H1 (cell line): ENCODE measurements around the gene ARHGAP32. TPM values are rescaled to one million over a fixed set of nuclear protein-coding genes. Genes with fewer than 3 reads are reported as not detected.
A peak's percentile ranks its signal among the peaks of the same experiment; 100 is the strongest.

ENCODE experiments used
- BACH1 ChIP-seq: IDR thresholded peaks from 2 replicates; pipeline ENCODE4 v1.6.1; 2012; ENCODE audit warnings: low read length, improper control_type of control experiment
- CREB1 ChIP-seq: IDR thresholded peaks from 2 replicates; pipeline ENCODE4 v1.6.1; 2012; ENCODE audit warnings: inconsistent platforms
- RAD21 ChIP-seq, 2 experiments: IDR thresholded peaks in 1 of 2; conservative IDR thresholded peaks in 1 of 2; 2 replicates each; pipeline ENCODE4 v1.6.1; 2011; ENCODE audit warnings: low read depth in 2 of 2, low read length in 2 of 2, improper control_type of control experiment in 1 of 2, inconsistent platforms in 1 of 2, mild to moderate bottlenecking in 1 of 2, moderate library complexity in 1 of 2
- SP1 ChIP-seq: IDR thresholded peaks from 2 replicates; pipeline ENCODE4 v1.6.1; 2011; ENCODE audit warnings: low read depth, low read length
- TAF7 ChIP-seq: optimal IDR thresholded peaks from 2 replicates; pipeline ENCODE3; 2011; ENCODE audit warnings: low read depth, mild to moderate bottlenecking, inconsistent platforms, low read length, moderate library complexity, borderline replicate concordance
- polyA plus RNA-seq, 7 experiments: library from polyadenylated mRNA; depleted of rRNA in 3 of 7; stranded (reverse) in 5 of 7; unstranded in 2 of 7; fragments of >200 nt in 5 of 7; fragments of 200-250 nt in 2 of 7; gene quantifications; 1 replicate in 5 of 7; 2 replicates in 1 of 7; 4 replicates in 1 of 7; pipeline versions ENCODE4 v1.2.1 to v1.2.3, GENCODE V29; 2011 to 2013; ENCODE audit warnings: missing spikeins in 2 of 7, mixed read lengths in 2 of 7
- total RNA-seq: library from RNA; stranded (reverse); fragmentation: NEBNext Ultra II Directional; extraction: Animal tissue kit (Norgen Biotek cat#: 25700); gene quantifications from 2 replicates; pipeline ENCODE4 v1.2.1, GENCODE V29; 2021
- TF ChIP-seq, protein P1 (sequence below), 3 experiments: IDR thresholded peaks; 1 replicate in 2 of 3; 2 replicates in 1 of 3; pipeline versions ENCODE4 v1.5.1 to v1.6.1; 2011; ENCODE audit warnings: low read length in 3 of 3, mild to moderate bottlenecking in 3 of 3, inconsistent platforms in 2 of 3, low read depth in 1 of 3, moderate library complexity in 1 of 3; ENCODE audit not compliant: insufficient read depth in 1 of 3; ENCODE audit errors: control extremely low read depth in 1 of 3

Gene ARHGAP32
- total and polyA plus RNA-seq, 2 of the 8 experiments (the other 6 are each of a cell fraction or from before 2014, with no cell fraction given): 13.7 to 30.0 TPM

GRCh38 chr11:129117595-129118350 lies 74.4 kb downstream of the ARHGAP32 start (continued):
- TF ChIP-seq BACH1: no peak
- TF ChIP-seq RAD21 (IDR thresholded peaks at IDR 0.05 in 1 of 2, conservative IDR thresholded peaks at IDR 0.05 in 1 of 2; ENCODE audit: low read depth in 2 of 2, low read length in 2 of 2): peak; percentile 97 to 99
- TF ChIP-seq, protein P1, sequence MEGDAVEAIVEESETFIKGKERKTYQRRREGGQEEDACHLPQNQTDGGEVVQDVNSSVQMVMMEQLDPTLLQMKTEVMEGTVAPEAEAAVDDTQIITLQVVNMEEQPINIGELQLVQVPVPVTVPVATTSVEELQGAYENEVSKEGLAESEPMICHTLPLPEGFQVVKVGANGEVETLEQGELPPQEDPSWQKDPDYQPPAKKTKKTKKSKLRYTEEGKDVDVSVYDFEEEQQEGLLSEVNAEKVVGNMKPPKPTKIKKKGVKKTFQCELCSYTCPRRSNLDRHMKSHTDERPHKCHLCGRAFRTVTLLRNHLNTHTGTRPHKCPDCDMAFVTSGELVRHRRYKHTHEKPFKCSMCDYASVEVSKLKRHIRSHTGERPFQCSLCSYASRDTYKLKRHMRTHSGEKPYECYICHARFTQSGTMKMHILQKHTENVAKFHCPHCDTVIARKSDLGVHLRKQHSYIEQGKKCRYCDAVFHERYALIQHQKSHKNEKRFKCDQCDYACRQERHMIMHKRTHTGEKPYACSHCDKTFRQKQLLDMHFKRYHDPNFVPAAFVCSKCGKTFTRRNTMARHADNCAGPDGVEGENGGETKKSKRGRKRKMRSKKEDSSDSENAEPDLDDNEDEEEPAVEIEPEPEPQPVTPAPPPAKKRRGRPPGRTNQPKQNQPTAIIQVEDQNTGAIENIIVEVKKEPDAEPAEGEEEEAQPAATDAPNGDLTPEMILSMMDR (IDR thresholded peaks at IDR 0.05; ENCODE audit: control extremely low read depth in 1 of 3, insufficient read depth in 1 of 3, low read depth in 1 of 3, low read length in 3 of 3): peak; percentile 34 to 84 (median 78)
- no peak for TF ChIP-seq CREB1
- TF ChIP-seq TAF7: no peak
- no peak for TF ChIP-seq SP1
